Right atrium auricular region (tissue), 2 donors: Measurements from ENCODE around the gene FOXF1. TPM values are rescaled to one million over a fixed set of nuclear protein-coding genes. Genes with fewer than 3 reads are reported as not detected.

Experiments used
- DNase-seq: peaks from one replicate; pipeline ENCODE4 v3.0.0-alpha.2; 2019; ENCODE audit warnings: low spot score
- H3K27ac ChIP-seq, 2 donors: fragments of 200-600 bp; sonication (generic); 1 replicate in 1 of 2; 2 replicates in 1 of 2; pipeline ENCODE4 v1.5.1; 2016 to 2019
- H3K27me3 ChIP-seq, 2 donors: fragments of 200-600 bp; sonication (generic); one replicate each; pipeline versions ENCODE4 v1.5.1 to v1.6.0; 2017 to 2019
- H3K36me3 ChIP-seq: fragments of 200-600 bp; sonication (generic); one replicate; pipeline ENCODE4 v1.5.1; 2016
- H3K4me1 ChIP-seq, 2 donors: fragments of 200-600 bp; sonication (generic); one replicate each; pipeline versions ENCODE4 v1.5.1 to v1.6.0; 2017 to 2019
- H3K4me3 ChIP-seq, 2 donors: fragments of 200-600 bp; sonication (generic); 1 replicate in 1 of 2; 2 replicates in 1 of 2; pipeline ENCODE4 v1.5.1; 2017 to 2019; ENCODE audit warnings: mild to moderate bottlenecking in 1 of 2, moderate library complexity in 1 of 2
- H3K9me3 ChIP-seq, 2 donors: fragments of 200-600 bp; sonication (generic); one replicate each; pipeline ENCODE4 v1.5.1; 2019
- total RNA-seq, 2 donors: library from RNA; depleted of rRNA; stranded (reverse); fragments of >200 nt; gene quantifications; one replicate each; pipeline ENCODE4 v1.1.0, GENCODE V29; 2016
- TF ChIP-seq, protein P1 (sequence below), 2 donors: fragments of 200-600 bp; sonication (generic); IDR thresholded peaks; one replicate each; pipeline ENCODE4 v1.5.1; 2019; ENCODE audit warnings: antibody characterized with exemption in 2 of 2

The FOXF1 gene
- total RNA-seq, 2 donors from 2014 or later = 0.44 TPM; not detected in 1

DNA sequence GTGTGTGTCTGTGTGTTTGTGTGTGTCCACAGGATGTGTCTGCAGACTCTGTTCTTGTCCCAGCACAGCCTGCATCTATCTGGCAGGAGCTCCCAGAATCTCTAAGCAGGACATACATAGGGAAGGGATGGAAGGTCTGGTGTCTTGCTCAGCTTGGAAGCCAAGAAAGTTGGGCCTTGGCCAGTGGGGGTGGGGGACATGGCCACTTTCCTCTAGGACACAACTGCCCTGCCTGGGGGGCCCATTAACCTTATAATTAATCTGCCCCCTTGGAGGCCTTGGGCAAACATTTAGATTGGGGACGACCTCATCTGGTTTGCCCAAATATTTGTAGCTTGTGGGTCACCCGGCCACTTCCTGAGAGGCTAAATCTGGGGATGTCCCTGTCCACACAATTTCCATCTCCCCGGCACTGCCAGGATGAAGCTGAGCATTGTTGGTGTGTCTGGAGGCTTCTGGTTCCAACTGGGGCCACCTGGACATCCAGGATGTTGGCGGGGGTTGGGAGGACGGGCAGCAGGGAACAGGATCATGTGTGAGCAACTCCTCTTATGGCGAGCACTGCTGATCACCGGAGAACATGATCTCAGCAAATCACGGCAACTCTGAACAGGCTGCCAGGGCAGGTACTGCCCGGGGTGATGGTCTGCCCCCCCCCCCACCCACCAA lies 17.2 kb upstream of the FOXF1 start:
- H3K36me3 ChIP-seq = no peaks in the 10 kb centered on the region
- H3K27ac ChIP-seq = no peak overlapping the region
- peaks cover 0 to 14% of the 10 kb centered on the region in 2 donors for H3K4me1 ChIP-seq
- DNase-seq = no peak
- no peaks in the 10 kb centered on the region for H3K9me3 ChIP-seq
- H3K4me3 ChIP-seq = no peak overlapping the region
- TF ChIP-seq, protein P1, sequence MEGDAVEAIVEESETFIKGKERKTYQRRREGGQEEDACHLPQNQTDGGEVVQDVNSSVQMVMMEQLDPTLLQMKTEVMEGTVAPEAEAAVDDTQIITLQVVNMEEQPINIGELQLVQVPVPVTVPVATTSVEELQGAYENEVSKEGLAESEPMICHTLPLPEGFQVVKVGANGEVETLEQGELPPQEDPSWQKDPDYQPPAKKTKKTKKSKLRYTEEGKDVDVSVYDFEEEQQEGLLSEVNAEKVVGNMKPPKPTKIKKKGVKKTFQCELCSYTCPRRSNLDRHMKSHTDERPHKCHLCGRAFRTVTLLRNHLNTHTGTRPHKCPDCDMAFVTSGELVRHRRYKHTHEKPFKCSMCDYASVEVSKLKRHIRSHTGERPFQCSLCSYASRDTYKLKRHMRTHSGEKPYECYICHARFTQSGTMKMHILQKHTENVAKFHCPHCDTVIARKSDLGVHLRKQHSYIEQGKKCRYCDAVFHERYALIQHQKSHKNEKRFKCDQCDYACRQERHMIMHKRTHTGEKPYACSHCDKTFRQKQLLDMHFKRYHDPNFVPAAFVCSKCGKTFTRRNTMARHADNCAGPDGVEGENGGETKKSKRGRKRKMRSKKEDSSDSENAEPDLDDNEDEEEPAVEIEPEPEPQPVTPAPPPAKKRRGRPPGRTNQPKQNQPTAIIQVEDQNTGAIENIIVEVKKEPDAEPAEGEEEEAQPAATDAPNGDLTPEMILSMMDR (IDR thresholded peaks at IDR 0.05) = no peak
- H3K27me3 ChIP-seq = peaks cover 27 to 49% of the 10 kb centered on the region in 2 donors

DNA sequence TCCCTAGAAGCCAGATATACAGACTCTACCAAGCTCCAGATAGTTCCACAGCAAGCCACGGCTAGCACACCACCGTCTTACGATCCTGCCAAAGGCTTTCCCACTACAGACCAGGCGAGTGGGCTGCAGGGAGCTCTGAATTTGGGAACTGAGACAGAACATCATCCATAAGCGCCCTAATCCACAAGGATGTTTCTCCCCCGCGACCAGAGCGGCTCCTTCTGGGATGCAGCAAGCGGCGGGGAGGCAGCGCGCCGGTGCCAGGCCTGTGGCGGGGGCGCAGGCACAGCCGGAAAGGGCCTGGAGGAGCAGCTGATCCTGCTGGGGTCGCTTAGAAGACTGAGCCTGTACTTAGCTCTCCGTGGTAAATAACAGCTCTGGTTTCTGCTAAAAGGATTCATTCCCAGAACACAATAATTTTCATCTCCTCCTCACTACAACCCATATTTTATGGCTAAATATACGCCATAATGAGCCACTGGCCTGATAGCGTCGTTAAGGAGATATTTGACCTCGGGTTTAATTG lies 16.2 kb upstream of the FOXF1 start:
- no peaks in the 10 kb centered on the region for H3K36me3 ChIP-seq
- TF ChIP-seq, protein P1 (IDR thresholded peaks at IDR 0.05) = no peak
- DNase-seq = no peak
- no peak overlapping the region for H3K4me3 ChIP-seq
- H3K9me3 ChIP-seq = no peaks in the 10 kb centered on the region
- no peak overlapping the region for H3K27ac ChIP-seq
- H3K4me1 ChIP-seq = peaks cover 0 to 24% of the 10 kb centered on the region in 2 donors
- H3K27me3 ChIP-seq = peaks cover 35 to 59% of the 10 kb centered on the region in 2 donors

GRCh38 chr16:86494565-86495356 lies 15.6 kb upstream of the FOXF1 start:
- Histone ChIP-seq H3K27me3 (peaks cover 39 to 64% of the 10 kb centered on the region in 2 donors), H3K36me3 (no peaks in the 10 kb centered on the region), H3K27ac (no peak overlapping the region), H3K4me1 (peaks cover 0 to 25% of the 10 kb centered on the region in 2 donors), H3K9me3 (no peaks in the 10 kb centered on the region), H3K4me3 (no peak overlapping the region)
- TF ChIP-seq, protein P1 (IDR thresholded peaks at IDR 0.05) = no peak
- no peak for DNase-seq

DNA sequence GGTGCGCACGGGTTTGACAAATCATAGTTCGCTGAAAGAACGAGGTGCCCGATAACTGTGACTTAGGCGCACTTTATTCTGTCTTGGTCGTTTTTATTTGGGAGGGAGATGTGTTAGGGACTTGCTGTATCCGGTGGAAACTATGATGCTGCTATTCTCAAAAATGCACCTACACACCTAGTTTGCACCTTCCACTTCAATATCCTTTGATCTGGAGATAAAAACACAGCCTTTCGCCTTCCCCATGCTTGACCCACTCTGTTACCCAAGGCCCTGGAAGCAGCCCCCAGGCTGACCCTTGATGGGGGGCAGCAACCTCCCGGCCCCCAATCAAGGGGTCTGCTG lies 15.0 kb upstream of the FOXF1 start:
- Histone ChIP-seq H3K27ac (no peak overlapping the region), H3K36me3 (no peaks in the 10 kb centered on the region), H3K27me3 (peaks cover 39 to 69% of the 10 kb centered on the region in 2 donors), H3K4me1 (peaks cover 0 to 25% of the 10 kb centered on the region in 2 donors), H3K9me3 (no peaks in the 10 kb centered on the region), H3K4me3 (no peak overlapping the region)
- no peak for DNase-seq
- TF ChIP-seq, protein P1 (IDR thresholded peaks at IDR 0.05) = no peak

GRCh38 chr16:86495756-86496261 lies 14.5 kb upstream of the FOXF1 start:
- H3K27me3 ChIP-seq = peaks cover 39 to 74% of the 10 kb centered on the region in 2 donors
- no peak overlapping the region for H3K4me3 ChIP-seq
- H3K36me3 ChIP-seq = no peaks in the 10 kb centered on the region
- H3K4me1 ChIP-seq = peaks cover 0 to 25% of the 10 kb centered on the region in 2 donors
- no peaks in the 10 kb centered on the region for H3K9me3 ChIP-seq
- TF ChIP-seq, protein P1 (IDR thresholded peaks at IDR 0.05) = no peak
- H3K27ac ChIP-seq = no peak overlapping the region
- DNase-seq = no peak
